H1 (cell line): ENCODE measurements around the gene CPNE4. TPM values are rescaled to one million over a fixed set of nuclear protein-coding genes. Genes with fewer than 3 reads are reported as not detected.

Experiments
- CTCF ChIP-seq, 3 experiments: IDR thresholded peaks; 1 replicate in 2 of 3; 2 replicates in 1 of 3; pipeline versions ENCODE4 v1.5.1 to v1.6.1; 2011; ENCODE audit warnings: low read length in 3 of 3, mild to moderate bottlenecking in 3 of 3, inconsistent platforms in 2 of 3, low read depth in 1 of 3, moderate library complexity in 1 of 3; ENCODE audit not compliant: insufficient read depth in 1 of 3; ENCODE audit errors: control extremely low read depth in 1 of 3
- GABPA ChIP-seq: IDR thresholded peaks from 2 replicates; pipeline ENCODE4 v1.6.1; 2011; ENCODE audit warnings: mild to moderate bottlenecking, low read length, moderate library complexity, borderline replicate concordance; ENCODE audit not compliant: insufficient read depth
- polyA plus RNA-seq, 7 experiments: library from polyadenylated mRNA; depleted of rRNA in 3 of 7; stranded (reverse) in 5 of 7; unstranded in 2 of 7; fragments of >200 nt in 5 of 7; fragments of 200-250 nt in 2 of 7; gene quantifications; 1 replicate in 5 of 7; 2 replicates in 1 of 7; 4 replicates in 1 of 7; pipeline versions ENCODE4 v1.2.1 to v1.2.3, GENCODE V29; 2011 to 2013; ENCODE audit warnings: missing spikeins in 2 of 7, mixed read lengths in 2 of 7
- total RNA-seq: library from RNA; stranded (reverse); fragmentation: NEBNext Ultra II Directional; extraction: Animal tissue kit (Norgen Biotek cat#: 25700); gene quantifications from 2 replicates; pipeline ENCODE4 v1.2.1, GENCODE V29; 2021
- TF ChIP-seq, protein P1 (sequence below): fragments of 300-600 bp; sonication (generic); IDR thresholded peaks from 2 replicates; pipeline ENCODE4 v1.7.1; 2012; ENCODE audit warnings: low read length, moderate library complexity, mild to moderate bottlenecking, inconsistent platforms; ENCODE audit not compliant: insufficient replicate concordance

The CPNE4 gene
- total and polyA plus RNA-seq, 2 of the 8 experiments (the other 6 are each of a cell fraction or from before 2014, with no cell fraction given), result 0.82 to 3.8 TPM

- TF ChIP-seq GABPA (no peak), CTCF (IDR thresholded peaks at IDR 0.05; ENCODE audit: control extremely low read depth in 1 of 3, insufficient read depth in 1 of 3, low read depth in 1 of 3, low read length in 3 of 3) (no peak)
- TF ChIP-seq, protein P1, sequence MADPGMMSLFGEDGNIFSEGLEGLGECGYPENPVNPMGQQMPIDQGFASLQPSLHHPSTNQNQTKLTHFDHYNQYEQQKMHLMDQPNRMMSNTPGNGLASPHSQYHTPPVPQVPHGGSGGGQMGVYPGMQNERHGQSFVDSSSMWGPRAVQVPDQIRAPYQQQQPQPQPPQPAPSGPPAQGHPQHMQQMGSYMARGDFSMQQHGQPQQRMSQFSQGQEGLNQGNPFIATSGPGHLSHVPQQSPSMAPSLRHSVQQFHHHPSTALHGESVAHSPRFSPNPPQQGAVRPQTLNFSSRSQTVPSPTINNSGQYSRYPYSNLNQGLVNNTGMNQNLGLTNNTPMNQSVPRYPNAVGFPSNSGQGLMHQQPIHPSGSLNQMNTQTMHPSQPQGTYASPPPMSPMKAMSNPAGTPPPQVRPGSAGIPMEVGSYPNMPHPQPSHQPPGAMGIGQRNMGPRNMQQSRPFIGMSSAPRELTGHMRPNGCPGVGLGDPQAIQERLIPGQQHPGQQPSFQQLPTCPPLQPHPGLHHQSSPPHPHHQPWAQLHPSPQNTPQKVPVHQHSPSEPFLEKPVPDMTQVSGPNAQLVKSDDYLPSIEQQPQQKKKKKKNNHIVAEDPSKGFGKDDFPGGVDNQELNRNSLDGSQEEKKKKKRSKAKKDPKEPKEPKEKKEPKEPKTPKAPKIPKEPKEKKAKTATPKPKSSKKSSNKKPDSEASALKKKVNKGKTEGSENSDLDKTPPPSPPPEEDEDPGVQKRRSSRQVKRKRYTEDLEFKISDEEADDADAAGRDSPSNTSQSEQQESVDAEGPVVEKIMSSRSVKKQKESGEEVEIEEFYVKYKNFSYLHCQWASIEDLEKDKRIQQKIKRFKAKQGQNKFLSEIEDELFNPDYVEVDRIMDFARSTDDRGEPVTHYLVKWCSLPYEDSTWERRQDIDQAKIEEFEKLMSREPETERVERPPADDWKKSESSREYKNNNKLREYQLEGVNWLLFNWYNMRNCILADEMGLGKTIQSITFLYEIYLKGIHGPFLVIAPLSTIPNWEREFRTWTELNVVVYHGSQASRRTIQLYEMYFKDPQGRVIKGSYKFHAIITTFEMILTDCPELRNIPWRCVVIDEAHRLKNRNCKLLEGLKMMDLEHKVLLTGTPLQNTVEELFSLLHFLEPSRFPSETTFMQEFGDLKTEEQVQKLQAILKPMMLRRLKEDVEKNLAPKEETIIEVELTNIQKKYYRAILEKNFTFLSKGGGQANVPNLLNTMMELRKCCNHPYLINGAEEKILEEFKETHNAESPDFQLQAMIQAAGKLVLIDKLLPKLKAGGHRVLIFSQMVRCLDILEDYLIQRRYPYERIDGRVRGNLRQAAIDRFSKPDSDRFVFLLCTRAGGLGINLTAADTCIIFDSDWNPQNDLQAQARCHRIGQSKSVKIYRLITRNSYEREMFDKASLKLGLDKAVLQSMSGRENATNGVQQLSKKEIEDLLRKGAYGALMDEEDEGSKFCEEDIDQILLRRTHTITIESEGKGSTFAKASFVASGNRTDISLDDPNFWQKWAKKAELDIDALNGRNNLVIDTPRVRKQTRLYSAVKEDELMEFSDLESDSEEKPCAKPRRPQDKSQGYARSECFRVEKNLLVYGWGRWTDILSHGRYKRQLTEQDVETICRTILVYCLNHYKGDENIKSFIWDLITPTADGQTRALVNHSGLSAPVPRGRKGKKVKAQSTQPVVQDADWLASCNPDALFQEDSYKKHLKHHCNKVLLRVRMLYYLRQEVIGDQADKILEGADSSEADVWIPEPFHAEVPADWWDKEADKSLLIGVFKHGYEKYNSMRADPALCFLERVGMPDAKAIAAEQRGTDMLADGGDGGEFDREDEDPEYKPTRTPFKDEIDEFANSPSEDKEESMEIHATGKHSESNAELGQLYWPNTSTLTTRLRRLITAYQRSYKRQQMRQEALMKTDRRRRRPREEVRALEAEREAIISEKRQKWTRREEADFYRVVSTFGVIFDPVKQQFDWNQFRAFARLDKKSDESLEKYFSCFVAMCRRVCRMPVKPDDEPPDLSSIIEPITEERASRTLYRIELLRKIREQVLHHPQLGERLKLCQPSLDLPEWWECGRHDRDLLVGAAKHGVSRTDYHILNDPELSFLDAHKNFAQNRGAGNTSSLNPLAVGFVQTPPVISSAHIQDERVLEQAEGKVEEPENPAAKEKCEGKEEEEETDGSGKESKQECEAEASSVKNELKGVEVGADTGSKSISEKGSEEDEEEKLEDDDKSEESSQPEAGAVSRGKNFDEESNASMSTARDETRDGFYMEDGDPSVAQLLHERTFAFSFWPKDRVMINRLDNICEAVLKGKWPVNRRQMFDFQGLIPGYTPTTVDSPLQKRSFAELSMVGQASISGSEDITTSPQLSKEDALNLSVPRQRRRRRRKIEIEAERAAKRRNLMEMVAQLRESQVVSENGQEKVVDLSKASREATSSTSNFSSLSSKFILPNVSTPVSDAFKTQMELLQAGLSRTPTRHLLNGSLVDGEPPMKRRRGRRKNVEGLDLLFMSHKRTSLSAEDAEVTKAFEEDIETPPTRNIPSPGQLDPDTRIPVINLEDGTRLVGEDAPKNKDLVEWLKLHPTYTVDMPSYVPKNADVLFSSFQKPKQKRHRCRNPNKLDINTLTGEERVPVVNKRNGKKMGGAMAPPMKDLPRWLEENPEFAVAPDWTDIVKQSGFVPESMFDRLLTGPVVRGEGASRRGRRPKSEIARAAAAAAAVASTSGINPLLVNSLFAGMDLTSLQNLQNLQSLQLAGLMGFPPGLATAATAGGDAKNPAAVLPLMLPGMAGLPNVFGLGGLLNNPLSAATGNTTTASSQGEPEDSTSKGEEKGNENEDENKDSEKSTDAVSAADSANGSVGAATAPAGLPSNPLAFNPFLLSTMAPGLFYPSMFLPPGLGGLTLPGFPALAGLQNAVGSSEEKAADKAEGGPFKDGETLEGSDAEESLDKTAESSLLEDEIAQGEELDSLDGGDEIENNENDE, result no peak
Measured at GRCh38 chr3:131831608-131832007, 203.2 kb downstream of the CPNE4 start (continued).
